ENCODE data around the gene CFAP74.

- TF ChIP-seq EZH2 (IDR thresholded peaks at IDR 0.05; ENCODE audit: borderline replicate concordance, low read depth, low read length, severe bottlenecking), result no peak
- no peak for TF ChIP-seq CTCF (IDR thresholded peaks at IDR 0.05; ENCODE audit: borderline replicate concordance, extremely low read depth, low read length, poor library complexity, severe bottlenecking)
These were observed 100.4 kb downstream of the CFAP74 start for GRCh38 chr1:1903224-1903623.

Measured in DND-41 (cell line).